Uterus (tissue), 2 donors: Measurements from ENCODE around the gene GALR1.

Source experiments
- CTCF ChIP-seq, 4 experiments: fragments of 200-600 bp in 2 of 4; fragments of 450-650 bp in 2 of 4; sonication (generic) in 2 of 4; IDR thresholded peaks; one replicate each; pipeline ENCODE4 v1.5.1; 2016 to 2019; ENCODE audit warnings: antibody characterized with exemption in 4 of 4, mild to moderate bottlenecking in 2 of 4, moderate library complexity in 1 of 4
- POLR2A ChIP-seq, 2 donors: fragments of 450-650 bp; IDR thresholded peaks; one replicate each; pipeline ENCODE4 v1.6.1; 2016; ENCODE audit warnings: antibody characterized with exemption in 2 of 2, mild to moderate bottlenecking in 1 of 2, moderate library complexity in 1 of 2

GRCh38 chr18:77223221-77223639 is 26.4 kb upstream of the GALR1 start:
- TF ChIP-seq CTCF (IDR thresholded peaks at IDR 0.05) (no peak), POLR2A (IDR thresholded peaks at IDR 0.05) (no peak)
